ENCODE measurements around the gene KCNMB2. TPM values are rescaled to one million over a fixed set of nuclear protein-coding genes. Genes with fewer than 3 reads are reported as not detected.
"Not testable (repeated sequence)": the region's sequence is repeated elsewhere in the genome, so short reads cannot be mapped to it uniquely, and the experiment has no call there.

KCNMB2 gene
- total and polyA plus RNA-seq, 2 experiments from 2014 or later = not detected

DNA sequence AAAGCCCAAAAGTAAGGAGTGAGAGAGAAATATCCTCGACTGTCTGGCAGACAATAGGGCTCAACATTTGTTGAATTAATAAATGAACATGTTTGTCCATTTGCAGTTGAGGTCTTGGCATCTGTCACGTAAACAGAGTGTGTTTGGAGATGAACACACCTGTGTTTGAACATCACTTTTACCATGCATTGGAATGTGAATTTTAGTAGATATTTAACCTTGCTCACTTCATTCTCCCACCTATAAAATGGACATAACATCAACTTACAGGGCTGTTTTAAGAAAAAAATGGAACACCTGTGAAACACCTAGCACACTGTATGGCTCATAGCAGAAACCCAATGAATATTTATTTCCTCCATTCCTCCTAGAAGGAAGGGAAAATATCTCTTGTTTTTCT, 204.8 kb downstream of the KCNMB2 start:
- H3K9ac ChIP-seq = no peak overlapping the region
- no peak for TF ChIP-seq EZH2phosphoT487 (IDR thresholded peaks at IDR 0.05; ENCODE audit: insufficient read depth, low read depth)
- no peak for TF ChIP-seq EZH2 (IDR thresholded peaks at IDR 0.05; ENCODE audit: insufficient read depth, poor library complexity, severe bottlenecking)
- DNase-seq = no peak
- H3K9me3 ChIP-seq (ENCODE audit: low read depth) = no peaks in the 10 kb centered on the region
- H3K4me3 ChIP-seq = no peak overlapping the region
- H3K27me3 ChIP-seq (replicated peaks; ENCODE audit: insufficient read depth) = no peaks in the 10 kb centered on the region
- no peak overlapping the region for H3K27ac ChIP-seq
- H3K4me2 ChIP-seq (ENCODE audit: unreplicated experiment) = no peak overlapping the region
- H4K20me1 ChIP-seq (ENCODE audit: insufficient read depth) = no peaks in the 10 kb centered on the region
- H2AFZ ChIP-seq = no peak overlapping the region
- no peaks in the 10 kb centered on the region for H3F3A ChIP-seq (ENCODE audit: insufficient read depth)
- H3K36me3 ChIP-seq (ENCODE audit: low read depth) = no peaks in the 10 kb centered on the region
- H3K9me2 ChIP-seq (ENCODE audit: insufficient read depth) = no peaks in the 10 kb centered on the region
- 5 to 7% methylated on average over 2 of the region's 2 CpGs for WGBS, 2 experiments (ENCODE audit: low coverage in 1 of 2, low lambda C conversion rate in 2 of 2, missing lambda C conversion rate in 2 of 2)
- H3K79me2 ChIP-seq (ENCODE audit: insufficient read depth) = no peaks in the 10 kb centered on the region
- H3K4me1 ChIP-seq (ENCODE audit: insufficient read depth) = no peaks in the 10 kb centered on the region
- in situ Hi-C loops (cut with MboI) = no loop called here

- no peak overlapping the region for H3K27ac ChIP-seq
- no peaks in the 10 kb centered on the region for H3K79me2 ChIP-seq (ENCODE audit: insufficient read depth)
- 45 to 50% methylated on average over 4 of the region's 4 CpGs for WGBS, 2 experiments (ENCODE audit: low coverage in 1 of 2, low lambda C conversion rate in 2 of 2, missing lambda C conversion rate in 2 of 2)
- no peak overlapping the region for H3K4me2 ChIP-seq (ENCODE audit: unreplicated experiment)
- in situ Hi-C loops (cut with MboI) = no loop called here
- no peaks in the 10 kb centered on the region for H3K9me2 ChIP-seq (ENCODE audit: insufficient read depth)
- no peak overlapping the region for H3K4me3 ChIP-seq
- no peak for TF ChIP-seq EZH2 (IDR thresholded peaks at IDR 0.05; ENCODE audit: insufficient read depth, poor library complexity, severe bottlenecking)
- TF ChIP-seq EZH2phosphoT487 (IDR thresholded peaks at IDR 0.05; ENCODE audit: insufficient read depth, low read depth) = no peak
- DNase-seq = no peak
- no peaks in the 10 kb centered on the region for H3F3A ChIP-seq (ENCODE audit: insufficient read depth)
- H4K20me1 ChIP-seq (ENCODE audit: insufficient read depth) = no peaks in the 10 kb centered on the region
- H2AFZ ChIP-seq = no peak overlapping the region
- H3K27me3 ChIP-seq (replicated peaks; ENCODE audit: insufficient read depth) = no peaks in the 10 kb centered on the region
- no peaks in the 10 kb centered on the region for H3K4me1 ChIP-seq (ENCODE audit: insufficient read depth)
- no peaks in the 10 kb centered on the region for H3K36me3 ChIP-seq (ENCODE audit: low read depth)
- H3K9me3 ChIP-seq (ENCODE audit: low read depth) = peaks cover under 1% of the 10 kb centered on the region
- H3K9ac ChIP-seq = no peak overlapping the region
Observed at GRCh38 chr3:178743297-178743696, 207.1 kb downstream of the KCNMB2 start.

DNA sequence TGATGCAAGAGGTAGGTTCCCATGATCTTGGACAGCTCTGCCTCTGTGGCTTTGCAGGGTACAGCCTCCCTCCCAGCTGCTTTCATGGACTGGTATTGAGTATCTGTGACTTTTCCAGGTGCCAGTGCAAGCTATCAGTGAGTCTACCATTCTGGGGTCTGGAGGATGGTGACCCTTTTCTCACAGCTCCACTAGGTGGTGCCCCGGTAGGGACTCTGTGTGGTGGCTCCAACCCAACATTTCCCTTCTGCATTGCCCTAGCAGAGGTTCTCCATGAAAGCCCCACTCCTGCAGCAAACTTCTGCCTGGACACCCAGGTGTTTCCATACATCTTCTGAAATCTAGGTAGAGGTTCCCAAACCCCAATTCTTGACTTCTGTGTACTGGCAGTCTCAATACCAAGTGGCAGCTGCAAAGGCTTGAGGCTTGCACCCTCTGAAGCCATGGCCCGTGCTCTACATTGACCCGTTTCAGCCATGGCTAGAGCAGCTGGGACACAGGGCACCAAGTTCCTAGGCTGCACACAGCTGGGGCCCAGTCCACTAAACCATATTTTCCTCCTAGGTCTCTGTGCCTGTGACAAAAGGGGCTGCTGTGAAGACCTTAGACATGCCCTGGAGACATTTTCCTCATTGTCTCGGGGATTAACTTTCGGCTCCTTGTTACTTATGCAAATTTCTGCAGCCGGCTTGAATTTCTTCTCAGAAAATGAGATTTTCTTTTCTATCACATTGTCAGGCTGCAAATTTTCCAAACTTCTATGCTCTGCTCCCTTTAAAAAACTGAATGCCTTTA, 209.8 kb downstream of the KCNMB2 start:
- H3K4me1 ChIP-seq (ENCODE audit: insufficient read depth); in situ Hi-C loops (cut with MboI); H3F3A ChIP-seq (ENCODE audit: insufficient read depth); H3K27ac ChIP-seq; H3K36me3 ChIP-seq (ENCODE audit: low read depth); H4K20me1 ChIP-seq (ENCODE audit: insufficient read depth); H3K9ac ChIP-seq; H2AFZ ChIP-seq; H3K4me2 ChIP-seq (ENCODE audit: unreplicated experiment); H3K4me3 ChIP-seq; H3K9me2 ChIP-seq (ENCODE audit: insufficient read depth); DNase-seq; H3K9me3 ChIP-seq (ENCODE audit: low read depth); H3K79me2 ChIP-seq (ENCODE audit: insufficient read depth); H3K27me3 ChIP-seq (replicated peaks; ENCODE audit: insufficient read depth): not testable (repeated sequence)
- 25 to 33% methylated on average over 6 of the region's 6 CpGs for WGBS, 2 experiments (ENCODE audit: low coverage in 1 of 2, low lambda C conversion rate in 2 of 2, missing lambda C conversion rate in 2 of 2)

- WGBS, 2 experiments (ENCODE audit: low coverage in 1 of 2, low lambda C conversion rate in 2 of 2, missing lambda C conversion rate in 2 of 2) = 4 to 7% methylated on average over 3 of the region's 3 CpGs
Observed at GRCh38 chr3:178748874-178749273, 212.6 kb downstream of the KCNMB2 start.

More at GRCh38 chr3:178748874-178749273, 212.6 kb downstream of the KCNMB2 start:
- no peaks in the 10 kb centered on the region for H3K36me3 ChIP-seq (ENCODE audit: low read depth)
- no peaks in the 10 kb centered on the region for H4K20me1 ChIP-seq (ENCODE audit: insufficient read depth)
- no peaks in the 10 kb centered on the region for H3K4me1 ChIP-seq (ENCODE audit: insufficient read depth)
- no peaks in the 10 kb centered on the region for H3K27me3 ChIP-seq (replicated peaks; ENCODE audit: insufficient read depth)
- H3F3A ChIP-seq (ENCODE audit: insufficient read depth) = no peaks in the 10 kb centered on the region
- peaks cover 3% of the 10 kb centered on the region for H3K9me3 ChIP-seq (ENCODE audit: low read depth)
- DNase-seq = no peak
- H3K9me2 ChIP-seq (ENCODE audit: insufficient read depth) = no peaks in the 10 kb centered on the region
- in situ Hi-C loops (cut with MboI) = no loop called here
- no peaks in the 10 kb centered on the region for H3K79me2 ChIP-seq (ENCODE audit: insufficient read depth)
- TF ChIP-seq EZH2 (IDR thresholded peaks at IDR 0.05; ENCODE audit: insufficient read depth, poor library complexity, severe bottlenecking) (no peak), EZH2phosphoT487 (IDR thresholded peaks at IDR 0.05; ENCODE audit: insufficient read depth, low read depth) (no peak)
- H3K27ac ChIP-seq = no peak overlapping the region
- no peak overlapping the region for H3K9ac ChIP-seq
- H3K4me3 ChIP-seq = no peak overlapping the region
- H3K4me2 ChIP-seq (ENCODE audit: unreplicated experiment) = no peak overlapping the region
- H2AFZ ChIP-seq = no peak overlapping the region

Measured in GM23248 (cell line).